GM12878 (cell line): ENCODE data around the gene PMS1. TPM values are rescaled to one million over a fixed set of nuclear protein-coding genes. Genes with fewer than 3 reads are reported as not detected.

Experiments
- BHLHE40 ChIP-seq, 2 experiments: fragments of 450-650 bp in 1 of 2; IDR thresholded peaks; 2 replicates each; pipeline ENCODE4 v1.6.1; 2011 to 2017; ENCODE audit warnings: low read depth in 2 of 2, borderline replicate concordance in 1 of 2, improper control_type of control experiment in 1 of 2, low read length in 1 of 2, mild to moderate bottlenecking in 1 of 2
- E2F4 ChIP-seq: IDR thresholded peaks from 2 replicates; pipeline ENCODE4 v1.6.1; 2012; ENCODE audit warnings: low read depth, low read length, improper control_type of control experiment
- E4F1 ChIP-seq: fragments of 450-650 bp; IDR thresholded peaks from 2 replicates; pipeline ENCODE4 v1.6.1; 2018; ENCODE audit warnings: borderline replicate concordance, mild to moderate bottlenecking; ENCODE audit not compliant: partially characterized antibody
- EP300 ChIP-seq, 2 experiments: fragments of 150-350 bp in 1 of 2; IDR thresholded peaks; 2 replicates each; pipeline ENCODE4 v1.6.1; 2011 to 2012; ENCODE audit warnings: low read depth in 2 of 2, low read length in 2 of 2, borderline replicate concordance in 1 of 2, improper control_type of control experiment in 1 of 2, inconsistent platforms in 1 of 2; ENCODE audit not compliant: control insufficient read depth in 1 of 2
- IKZF1 ChIP-seq: fragments of 450-650 bp; conservative IDR thresholded peaks from 2 replicates; pipeline ENCODE4 v1.6.1; 2017; ENCODE audit warnings: antibody characterized with exemption, mild to moderate bottlenecking
- IKZF2 ChIP-seq, 2 experiments: fragments of 450-650 bp; IDR thresholded peaks; 2 replicates each; pipeline ENCODE4 v1.6.1; 2017; ENCODE audit warnings: mild to moderate bottlenecking in 2 of 2, moderate library complexity in 2 of 2
- IRF5 ChIP-seq: fragments of 450-650 bp; IDR thresholded peaks from 2 replicates; pipeline ENCODE4 v1.6.1; 2017; ENCODE audit warnings: borderline replicate concordance
- NFYA ChIP-seq: IDR thresholded peaks from 2 replicates; pipeline ENCODE4 v1.6.1; 2011; ENCODE audit warnings: low read depth, mild to moderate bottlenecking, low read length, improper control_type of control experiment, borderline replicate concordance
- POLR2A ChIP-seq: IDR thresholded peaks from 2 replicates; pipeline ENCODE4 v1.6.1; 2011; ENCODE audit warnings: low read depth, mild to moderate bottlenecking, low read length
- PRDM15 ChIP-seq: fragments of 450-650 bp; formaldehyde crosslinking; IDR thresholded peaks from 2 replicates; pipeline ENCODE4 v1.4.0; 2020; ENCODE audit warnings: mild to moderate bottlenecking, moderate library complexity
- SIN3A ChIP-seq: IDR thresholded peaks from 2 replicates; pipeline ENCODE4 v1.6.1; 2012; ENCODE audit warnings: low read depth, low read length, improper control_type of control experiment
- SP1 ChIP-seq: IDR thresholded peaks from one replicate; pipeline ENCODE4 v1.6.1; 2011; ENCODE audit warnings: low read depth, low read length
- ZNF24 ChIP-seq: fragments of 450-650 bp; IDR thresholded peaks from 2 replicates; pipeline ENCODE4 v1.6.1; 2017; ENCODE audit warnings: antibody characterized with exemption, mild to moderate bottlenecking
- ZNF687 ChIP-seq: fragments of 450-650 bp; IDR thresholded peaks from 2 replicates; pipeline ENCODE4 v1.6.1; 2017; ENCODE audit warnings: mild to moderate bottlenecking, moderate library complexity
- polyA plus RNA-seq, 11 experiments: library from polyadenylated mRNA; depleted of rRNA in 4 of 11; unstranded in 6 of 11; stranded (reverse) in 5 of 11; fragments of >200 nt; fragmentation: Nextera tagmentation in 4 of 11; fragmentation: Illumina TruSeq in 1 of 11; extraction: Ambion mirVana in 4 of 11; extraction: Trizol in 1 of 11; gene quantifications; 1 replicate in 1 of 11; 2 replicates in 10 of 11; pipeline versions ENCODE4 v1.2.1 to v1.2.3, GENCODE V29; 2011 to 2016; ENCODE audit warnings: inconsistent platforms in 2 of 11, missing spikeins in 2 of 11, low read depth in 1 of 11
- total RNA-seq, 4 experiments: library from RNA; depleted of rRNA in 3 of 4; stranded (reverse); fragments of >200 nt in 3 of 4; fragmentation: Illumina TruSeq in 1 of 4; extraction: Trizol in 1 of 4; gene quantifications; 2 replicates each; pipeline versions ENCODE4 v1.2.1 to v1.2.3, GENCODE V29; 2013 to 2021

PMS1 gene
- total and polyA plus RNA-seq, 10 of the 15 experiments (the other 5 are each of a cell fraction or from before 2014, with no cell fraction given), result 18.7 to 50.6 (median 29.5) TPM

GRCh38 chr2:189762551-189763298 is 21.5 kb upstream of the PMS1 start, which contains the start of gene OSGEPL1 (continued):
- TF ChIP-seq IRF5 (no peak), IKZF1 (peak; percentile 73), POLR2A (peak; percentile 91), SP1 (no peak), PRDM15 (CRISPR knock-in tag) (no peak), ZNF687 (peak; percentile 92), SIN3A (peak; percentile 80), EP300 (IDR thresholded peaks at IDR 0.05; ENCODE audit: borderline replicate concordance in 1 of 2, control insufficient read depth in 1 of 2, low read depth in 2 of 2, low read length in 2 of 2) (no peak), BHLHE40 (IDR thresholded peaks at IDR 0.05; ENCODE audit: borderline replicate concordance in 1 of 2, low read depth in 2 of 2, low read length in 1 of 2) (peak in 1 of 2 experiments; percentile 75; a peak in 2 of 4 replicates), E2F4 (peak; percentile 66), IKZF2 (IDR thresholded peaks at IDR 0.05) (peak in 1 of 2 experiments; percentile 54; a peak in 3 of 4 replicates), ZNF24 (no peak), E4F1 (peak; percentile 24), NFYA (no peak)
